CD4-positive, alpha-beta T cell (primary cell): ENCODE data around the gene FOSB. TPM values are rescaled to one million over a fixed set of nuclear protein-coding genes. Genes with fewer than 3 reads are reported as not detected.

ENCODE experiments used
- ATAC-seq: fragments of 200-7000 bp; cut with Tn5 transposase; one replicate; pipeline ENCODE4 v1.10.0; 2022; ENCODE audit warnings: mild to moderate bottlenecking; ENCODE audit not compliant: poor library complexity
- CTCF ChIA-PET: fragments of 350-600 bp; sonication (Branson Sonifier 250); formaldehyde crosslinking; loops from one replicate; lab custom pipeline; 2021; ENCODE audit warnings: antibody characterized with exemption, inconsistent platforms; lab: Charles Lee
- POLR2A ChIA-PET: fragments of 350-600 bp; sonication (Branson Sonifier 250); formaldehyde crosslinking; loops from one replicate; lab custom pipeline; 2021; ENCODE audit warnings: antibody characterized with exemption, inconsistent platforms; lab: Charles Lee
- DNase-seq, 14 experiments: peaks; one replicate each; pipeline ENCODE4 v3.0.0-alpha.2; 2013 to 2020; ENCODE audit warnings: mixed read lengths in 2 of 14
- H3K27ac ChIP-seq, 2 donors: one replicate each; pipeline versions ENCODE4 v1.5.1 to v1.7.0; 2013; ENCODE audit warnings: low read length in 2 of 2, low read depth in 1 of 2, mild to moderate bottlenecking in 1 of 2
- H3K27me3 ChIP-seq, 2 experiments: 1 replicate in 1 of 2; 2 replicates in 1 of 2; pipeline versions ENCODE4 v1.6.1 to v1.7.0; 2013; ENCODE audit warnings: low read length in 2 of 2, control low read depth in 1 of 2, mild to moderate bottlenecking in 1 of 2, moderate library complexity in 1 of 2; ENCODE audit not compliant: insufficient read depth in 2 of 2, control insufficient read depth in 1 of 2
- H3K36me3 ChIP-seq: one replicate; pipeline ENCODE4 v1.6.1; 2013; ENCODE audit warnings: low read length, control low read depth; ENCODE audit not compliant: insufficient read depth
- H3K4me1 ChIP-seq: one replicate; pipeline ENCODE4 v1.6.1; 2013; ENCODE audit warnings: low read length, control low read depth; ENCODE audit not compliant: insufficient read depth
- H3K4me3 ChIP-seq: one replicate; pipeline ENCODE4 v1.5.1; 2013; ENCODE audit warnings: mild to moderate bottlenecking, low read length, moderate library complexity
- H3K9me3 ChIP-seq, 2 experiments: 1 replicate in 1 of 2; 2 replicates in 1 of 2; pipeline versions ENCODE4 v1.6.1 to v1.7.0; 2013; ENCODE audit warnings: low read length in 2 of 2, mild to moderate bottlenecking in 2 of 2, control low read depth in 1 of 2, moderate library complexity in 1 of 2; ENCODE audit not compliant: control insufficient read depth in 1 of 2, insufficient read depth in 1 of 2
- H3K27ac Mint-ChIP-seq: one replicate; pipeline ENCODE4 v1.8.0; 2020; ENCODE audit warnings: mixed read lengths
- H3K27me3 Mint-ChIP-seq: one replicate; pipeline ENCODE4 v1.8.0; 2021; ENCODE audit warnings: mixed read lengths
- H3K36me3 Mint-ChIP-seq: one replicate; pipeline ENCODE4 v1.8.0; 2021; ENCODE audit warnings: low read depth, mixed read lengths
- H3K4me1 Mint-ChIP-seq: one replicate; pipeline ENCODE4 v1.8.0; 2021; ENCODE audit warnings: low read depth, mixed read lengths
- H3K4me3 Mint-ChIP-seq: one replicate; pipeline ENCODE4 v1.8.0; 2020; ENCODE audit warnings: mild to moderate bottlenecking, mixed read lengths
- H3K9me3 Mint-ChIP-seq: one replicate; pipeline ENCODE4 v1.8.0; 2020; ENCODE audit warnings: mixed read lengths
- intact Hi-C, 2 experiments: fragments of 100-400 bp; cut with DNase I in 1 of 2; cut with micrococcal nuclease in 1 of 2; formaldehyde crosslinking; loops; one replicate each; pipeline versions ENCODE4 v1.15.1 to v1.9.0; 2023 to 2025; cut with DNase I, micrococcal nuclease
- total RNA-seq, 174 experiments: library from RNA in 2 of 174; stranded (reverse) in 2 of 174; gene quantifications; one replicate each; pipeline ENCODE4 v1.2.3 and lab custom pipeline; 2021 to 2026
- TF ChIP-seq, protein P1 (sequence below): fragments of 200-600 bp; IDR thresholded peaks from one replicate; pipeline ENCODE4 v1.8.0; 2022; ENCODE audit warnings: antibody characterized with exemption, mild to moderate bottlenecking

FOSB gene
- total RNA-seq, 2 experiments from 2014 or later, result 422 to 424 TPM

DNA sequence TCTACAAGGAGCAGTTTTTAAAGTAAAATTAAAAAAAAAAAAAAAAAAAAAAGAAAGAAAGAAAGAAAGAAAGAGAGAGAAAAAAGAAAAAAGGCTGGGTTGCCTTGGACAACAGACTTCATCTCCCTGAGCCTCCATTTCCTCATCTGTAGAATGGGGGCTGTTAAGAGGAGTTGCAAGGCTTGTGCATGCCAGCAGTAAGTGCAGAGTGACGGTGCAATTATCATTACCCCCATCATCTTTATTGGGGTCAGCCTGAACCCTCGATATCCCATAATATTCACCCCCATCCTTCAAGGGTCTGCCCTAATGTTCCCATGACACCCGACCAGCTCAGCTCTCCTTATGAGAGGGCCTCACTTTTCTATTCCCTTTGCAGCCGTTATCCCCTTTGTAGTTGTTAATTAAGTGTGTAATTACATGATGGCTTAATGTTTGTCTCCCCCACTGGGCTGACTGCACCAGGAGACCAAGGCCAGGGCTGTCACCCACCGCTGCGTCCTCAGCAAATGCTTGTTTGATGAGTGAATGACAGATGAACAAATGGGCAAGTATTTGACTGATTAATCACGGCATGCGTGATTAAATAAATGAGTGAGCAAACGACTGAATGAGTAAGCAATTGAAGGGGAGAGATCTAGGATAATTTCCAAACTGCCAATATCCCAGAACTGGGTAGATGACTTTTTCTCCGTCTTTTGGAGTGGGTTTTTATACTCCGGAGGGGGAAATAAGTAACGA lies 10.1 kb downstream of the FOSB start:
- peaks cover 37% of the 10 kb centered on the region for H3K4me1 ChIP-seq
- no peak for ATAC-seq
- H3K36me3 Mint-ChIP-seq, result peaks cover 11% of the 10 kb centered on the region
- H3K27me3 ChIP-seq, result peaks cover 0 to 4% of the 10 kb centered on the region in 2 experiments
- DNase-seq, result peak in 3 of 14 experiments; percentile 24 to 81 (median 70)
- TF ChIP-seq, protein P1, sequence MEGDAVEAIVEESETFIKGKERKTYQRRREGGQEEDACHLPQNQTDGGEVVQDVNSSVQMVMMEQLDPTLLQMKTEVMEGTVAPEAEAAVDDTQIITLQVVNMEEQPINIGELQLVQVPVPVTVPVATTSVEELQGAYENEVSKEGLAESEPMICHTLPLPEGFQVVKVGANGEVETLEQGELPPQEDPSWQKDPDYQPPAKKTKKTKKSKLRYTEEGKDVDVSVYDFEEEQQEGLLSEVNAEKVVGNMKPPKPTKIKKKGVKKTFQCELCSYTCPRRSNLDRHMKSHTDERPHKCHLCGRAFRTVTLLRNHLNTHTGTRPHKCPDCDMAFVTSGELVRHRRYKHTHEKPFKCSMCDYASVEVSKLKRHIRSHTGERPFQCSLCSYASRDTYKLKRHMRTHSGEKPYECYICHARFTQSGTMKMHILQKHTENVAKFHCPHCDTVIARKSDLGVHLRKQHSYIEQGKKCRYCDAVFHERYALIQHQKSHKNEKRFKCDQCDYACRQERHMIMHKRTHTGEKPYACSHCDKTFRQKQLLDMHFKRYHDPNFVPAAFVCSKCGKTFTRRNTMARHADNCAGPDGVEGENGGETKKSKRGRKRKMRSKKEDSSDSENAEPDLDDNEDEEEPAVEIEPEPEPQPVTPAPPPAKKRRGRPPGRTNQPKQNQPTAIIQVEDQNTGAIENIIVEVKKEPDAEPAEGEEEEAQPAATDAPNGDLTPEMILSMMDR, result no peak
- CTCF ChIA-PET, result interaction anchor here (0.6 to 9.5 kb wide), 25 partner anchors 10 to 292 kb away, joined by 3 to 365 read pairs (median 5); partner anchors contain the start of genes ERCC2, FOSB, PPP1R13L and SIX5
- POLR2A ChIA-PET, result interaction anchor here (0.8 to 5.3 kb wide), 13 partner anchors 10 to 291 kb away, joined by 3 to 142 read pairs (median 6); partner anchors contain the start of genes FOSB, OPA3, PPP1R13L and QPCTL
- peaks cover 30% of the 10 kb centered on the region for H3K4me1 Mint-ChIP-seq
- peak overlapping the region; percentile 64 for H3K4me3 ChIP-seq
- no peaks in the 10 kb centered on the region for H3K9me3 Mint-ChIP-seq
- H3K27ac Mint-ChIP-seq, result peak overlapping the region; percentile 99
- intact Hi-C loops, result loop anchor here in 1 of 2 experiments (1.0 to 2.0 kb wide), 3 partner anchors 9 to 73 kb away; partner anchors contain the start of gene PPP1R13L
- H3K27ac ChIP-seq, result peak overlapping the region; percentile 98 to 99
- H3K36me3 ChIP-seq, result peaks cover 1% of the 10 kb centered on the region
- no peaks in the 10 kb centered on the region for H3K9me3 ChIP-seq
- H3K27me3 Mint-ChIP-seq, result peaks cover 26% of the 10 kb centered on the region
- H3K4me3 Mint-ChIP-seq, result peak overlapping the region; percentile 86

DNA sequence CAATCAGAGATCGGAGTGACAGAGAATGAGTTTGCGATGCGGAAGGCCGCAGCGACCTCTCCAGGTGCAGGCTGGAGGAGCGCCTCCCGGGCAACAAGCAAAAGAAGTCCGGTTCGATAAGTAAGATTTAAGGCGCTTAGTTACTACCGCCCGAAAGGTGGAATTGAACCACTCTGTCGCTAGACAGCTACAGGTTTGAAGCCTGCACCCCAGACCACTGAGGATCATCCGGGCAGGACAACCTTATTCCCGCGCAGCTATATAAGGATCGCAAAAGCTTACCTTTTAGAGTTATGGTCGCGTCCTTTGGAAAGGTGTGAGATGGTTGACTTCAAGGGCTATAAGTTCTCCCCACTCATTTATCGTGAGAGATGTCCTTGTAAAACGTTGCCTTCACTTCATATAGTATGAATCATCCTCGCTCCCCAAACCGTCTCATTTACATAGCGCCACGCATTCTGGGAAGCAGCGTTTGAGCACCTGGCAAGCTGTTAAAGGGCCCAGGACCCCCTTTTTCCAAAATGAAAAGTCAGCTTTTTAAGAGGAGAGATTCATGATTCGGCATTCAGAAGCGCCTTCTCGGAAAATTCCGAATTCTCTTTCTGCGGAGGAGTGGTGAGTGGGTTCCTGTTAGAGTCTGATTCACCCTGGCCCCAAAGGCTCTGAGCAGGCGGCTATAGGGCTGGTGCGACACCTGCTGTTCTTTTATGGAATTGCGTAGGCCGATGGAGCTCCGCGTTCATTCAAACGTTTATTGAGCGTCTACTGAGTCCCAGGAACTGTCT lies 10.8 kb downstream of the FOSB start:
- no peaks in the 10 kb centered on the region for H3K9me3 Mint-ChIP-seq
- H3K27ac Mint-ChIP-seq, result peak overlapping the region; percentile 99
- ATAC-seq (peak; percentile 74), DNase-seq (peak; percentile 79 to 95 (median 86))
- Histone ChIP-seq H3K4me3 (peak overlapping the region; percentile 64), H3K36me3 (no peaks in the 10 kb centered on the region), H3K4me1 (peaks cover 37% of the 10 kb centered on the region), H3K27me3 (peaks cover 0 to under 1% of the 10 kb centered on the region in 2 experiments), H3K27ac (peak overlapping the region; percentile 98 to 99), H3K9me3 (no peaks in the 10 kb centered on the region)
- TF ChIP-seq, protein P1, result peak; percentile 85
- ChIA-PET CTCF (interaction anchor here (0.6 to 9.5 kb wide), 35 partner anchors 11 to 291 kb away, joined by 3 to 365 read pairs (median 5); partner anchors contain the start of genes ERCC2, FOSB, PPP1R13L and SIX5), POLR2A (interaction anchor here (0.7 to 5.3 kb wide), 22 partner anchors 11 to 885 kb away, joined by 3 to 142 read pairs (median 4); partner anchors contain the start of genes FOSB, FOXA3, OPA3 and PPP1R13L)
- intact Hi-C loops, result loop anchor here (1.0 to 2.0 kb wide), 5 partner anchors 9 to 108 kb away; partner anchors contain the start of genes ERCC2 (in 1 of the 2) and PPP1R13L (in 1 of the 2)
- H3K36me3 Mint-ChIP-seq, result peaks cover 10% of the 10 kb centered on the region
- H3K4me3 Mint-ChIP-seq, result peak overlapping the region; percentile 86
- peaks cover 29% of the 10 kb centered on the region for H3K4me1 Mint-ChIP-seq
- peaks cover 21% of the 10 kb centered on the region for H3K27me3 Mint-ChIP-seq

DNA sequence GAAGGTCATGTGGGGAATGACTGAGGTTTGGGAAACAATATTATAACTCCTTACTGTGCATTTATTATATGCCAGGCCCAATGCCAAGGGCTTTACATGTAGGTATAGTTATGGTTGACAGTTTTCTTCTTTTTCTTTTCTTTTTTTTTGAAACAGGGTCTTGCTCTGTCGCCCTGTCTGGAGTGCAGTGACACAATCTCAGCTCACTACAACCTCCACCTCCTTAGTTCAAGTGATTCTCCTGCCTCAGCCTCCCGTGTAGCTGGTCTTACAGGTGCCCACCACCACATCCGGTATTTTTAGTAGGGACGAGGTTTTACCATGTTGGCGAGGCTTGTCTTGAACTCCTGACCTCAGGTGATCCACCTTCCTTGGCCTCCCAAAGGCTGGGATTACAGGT lies 15.2 kb downstream of the FOSB start:
- ATAC-seq (no peak), DNase-seq (peak in 1 of 14 experiments; percentile 30)
- Mint-ChIP-seq H3K27me3 (peaks cover 9% of the 10 kb centered on the region), H3K27ac (no peak overlapping the region), H3K36me3 (peaks cover 10% of the 10 kb centered on the region), H3K4me3 (no peak overlapping the region), H3K9me3 (no peaks in the 10 kb centered on the region), H3K4me1 (peaks cover 19% of the 10 kb centered on the region)
- H3K27me3 ChIP-seq, result no peaks in the 10 kb centered on the region
- no peak overlapping the region for H3K4me3 ChIP-seq
- H3K4me1 ChIP-seq, result peaks cover 25% of the 10 kb centered on the region
- CTCF ChIA-PET, result no interaction called here
- no peaks in the 10 kb centered on the region for H3K36me3 ChIP-seq
- H3K9me3 ChIP-seq, result no peaks in the 10 kb centered on the region
- no peak overlapping the region for H3K27ac ChIP-seq
- intact Hi-C loops, result no loop called here
- TF ChIP-seq, protein P1, result no peak
- POLR2A ChIA-PET, result no interaction called here
